Gastroesophageal sphincter (tissue), 4 donors: Measurements from ENCODE around the gene TRMT61A. TPM values are rescaled to one million over a fixed set of nuclear protein-coding genes. Genes with fewer than 3 reads are reported as not detected.

Experiments used
- ATAC-seq: fragments of 150-250 bp; one replicate; pipeline ENCODE4 v1.9.1; 2016; ENCODE audit warnings: mild to moderate bottlenecking, moderate library complexity
- H3K27ac ChIP-seq, 4 donors: fragments of 200-600 bp; sonication (generic) in 3 of 4; 1 replicate in 3 of 4; 2 replicates in 1 of 4; pipeline ENCODE4 v1.5.1; 2016 to 2019
- H3K27me3 ChIP-seq: fragments of 200-600 bp; sonication (generic); one replicate; pipeline ENCODE4 v1.5.1; 2019
- H3K36me3 ChIP-seq, 2 donors: fragments of 200-600 bp; sonication (generic); one replicate each; pipeline ENCODE4 v1.5.1; 2019; ENCODE audit warnings: control low read depth in 1 of 2
- H3K4me1 ChIP-seq, 3 donors: fragments of 200-600 bp; sonication (generic); 1 replicate in 2 of 3; 2 replicates in 1 of 3; pipeline ENCODE4 v1.5.1; 2016 to 2019; ENCODE audit warnings: control low read depth in 2 of 3
- H3K4me3 ChIP-seq, 2 donors: fragments of 200-600 bp; sonication (generic); one replicate each; pipeline ENCODE4 v1.5.1; 2019; ENCODE audit warnings: mild to moderate bottlenecking in 1 of 2, moderate library complexity in 1 of 2
- H3K9me3 ChIP-seq, 3 donors: fragments of 200-600 bp; sonication (generic); one replicate each; pipeline ENCODE4 v1.5.1; 2017 to 2019; ENCODE audit warnings: control low read depth in 2 of 3
- CTCF ChIP-seq, 4 experiments: fragments of 200-600 bp in 2 of 4; fragments of 450-650 bp in 2 of 4; sonication (generic) in 1 of 4; IDR thresholded peaks; one replicate each; pipeline ENCODE4 v1.5.1; 2017 to 2019; ENCODE audit warnings: antibody characterized with exemption in 4 of 4, mild to moderate bottlenecking in 2 of 4, moderate library complexity in 2 of 4
- EP300 ChIP-seq: sonication (generic); formaldehyde crosslinking; IDR thresholded peaks from one replicate; pipeline ENCODE4 v1.6.1; 2017; ENCODE audit warnings: antibody characterized with exemption, mild to moderate bottlenecking
- POLR2A ChIP-seq, 2 donors: fragments of 450-650 bp; IDR thresholded peaks; one replicate each; pipeline ENCODE4 v1.6.1; 2017; ENCODE audit warnings: antibody characterized with exemption in 2 of 2, mild to moderate bottlenecking in 2 of 2, moderate library complexity in 1 of 2
- POLR2AphosphoS5 ChIP-seq: sonication (generic); formaldehyde crosslinking; IDR thresholded peaks from one replicate; pipeline ENCODE4 v1.6.1; 2017; ENCODE audit warnings: antibody characterized with exemption
- WGBS, 2 donors: methylation state at CpG; one replicate each; pipeline ENCODE4 v1.1.5; 2018; ENCODE audit warnings: low coverage in 1 of 2; 5-methylcytosine and 5-hydroxymethylcytosine counted together
- total RNA-seq, 4 donors: library from RNA; depleted of rRNA; stranded (reverse); fragments of >200 nt; gene quantifications; one replicate each; pipeline ENCODE4 v1.1.0, GENCODE V29; 2016

Gene TRMT61A
- total RNA-seq, 4 donors from 2014 or later: 22.5 to 45.2 (median 30.9) TPM

GRCh38 chr14:103546652-103547454 is 17.9 kb downstream of the TRMT61A start:
- TF ChIP-seq CTCF (IDR thresholded peaks at IDR 0.05): peak in 3 of 4 experiments; percentile 87 to 95 (median 88)
- TF ChIP-seq EP300: no peak
- Histone ChIP-seq H3K4me3 (no peak overlapping the region), H3K27ac (peak overlapping the region in 3 of 4 donors; percentile 91 to 96 (median 92)), H3K9me3 (no peaks in the 10 kb centered on the region), H3K4me1 (peaks cover 21 to 100% (median 71%) of the 10 kb centered on the region in 3 donors), H3K36me3 (no peaks in the 10 kb centered on the region), H3K27me3 (no peaks in the 10 kb centered on the region)
- no peak for ATAC-seq
- 16% methylated on average over 8 of the region's 21 CpGs; no CpG with 5 or more reads in 1 of the 2 donors for whole genome bisulfite sequencing, 2 donors

- no peak for TF ChIP-seq CTCF (IDR thresholded peaks at IDR 0.05)
- no peak for TF ChIP-seq POLR2A (IDR thresholded peaks at IDR 0.05)
- no peak for TF ChIP-seq POLR2AphosphoS5
- TF ChIP-seq EP300: no peak
- Histone ChIP-seq H3K27me3 (no peaks in the 10 kb centered on the region), H3K9me3 (no peaks in the 10 kb centered on the region), H3K4me3 (no peak overlapping the region), H3K27ac (peak overlapping the region in 3 of 4 donors; percentile 91 to 96 (median 92)), H3K4me1 (peaks cover 17 to 100% (median 71%) of the 10 kb centered on the region in 3 donors), H3K36me3 (no peaks in the 10 kb centered on the region)
- WGBS, 2 donors: 73 to 80% methylated on average over 1 to 7 of the region's 11 CpGs
- ATAC-seq: no peak
These were observed 18.5 kb downstream of the TRMT61A start for GRCh38 chr14:103547455-103547940.

- H3K4me3 ChIP-seq: no peak overlapping the region
- peaks cover 15 to 100% (median 70%) of the 10 kb centered on the region in 3 donors for H3K4me1 ChIP-seq
- no peak for TF ChIP-seq POLR2AphosphoS5
- no peak for TF ChIP-seq CTCF (IDR thresholded peaks at IDR 0.05)
- TF ChIP-seq POLR2A (IDR thresholded peaks at IDR 0.05): no peak
- TF ChIP-seq EP300: no peak
- no peaks in the 10 kb centered on the region for H3K9me3 ChIP-seq
- H3K27ac ChIP-seq: peak overlapping the region in 3 of 4 donors; percentile 92 to 99 (median 96)
- no peaks in the 10 kb centered on the region for H3K36me3 ChIP-seq
- H3K27me3 ChIP-seq: no peaks in the 10 kb centered on the region
- ATAC-seq: no peak
- 75 to 89% methylated on average over 4 to 9 of the region's 18 CpGs for WGBS, 2 donors
These were observed 19.0 kb downstream of the TRMT61A start for GRCh38 chr14:103547941-103548462.

GRCh38 chr14:103548463-103549351 is 19.7 kb downstream of the TRMT61A start:
- H3K4me1 ChIP-seq: peaks cover 8 to 99% (median 69%) of the 10 kb centered on the region in 3 donors
- no peaks in the 10 kb centered on the region for H3K36me3 ChIP-seq
- no peaks in the 10 kb centered on the region for H3K27me3 ChIP-seq
- WGBS, 2 donors: 80 to 100% methylated on average over 1 to 11 of the region's 27 CpGs
- no peak for ATAC-seq
- H3K4me3 ChIP-seq: no peak overlapping the region
- no peaks in the 10 kb centered on the region for H3K9me3 ChIP-seq
- peak overlapping the region; percentile 92 to 99 (median 97) for H3K27ac ChIP-seq
- TF ChIP-seq EP300: no peak
- no peak for TF ChIP-seq CTCF (IDR thresholded peaks at IDR 0.05)
- no peak for TF ChIP-seq POLR2A (IDR thresholded peaks at IDR 0.05)
- TF ChIP-seq POLR2AphosphoS5: no peak
